Measurements from ENCODE around the gene PCK1. TPM values are rescaled to one million over a fixed set of nuclear protein-coding genes. Genes with fewer than 3 reads are reported as not detected.

Gene PCK1
- total and polyA plus RNA-seq, 2 of the 13 experiments (the other 11 are each of a cell fraction or from before 2014, with no cell fraction given), result 6.5 to 12.6 TPM

DNA sequence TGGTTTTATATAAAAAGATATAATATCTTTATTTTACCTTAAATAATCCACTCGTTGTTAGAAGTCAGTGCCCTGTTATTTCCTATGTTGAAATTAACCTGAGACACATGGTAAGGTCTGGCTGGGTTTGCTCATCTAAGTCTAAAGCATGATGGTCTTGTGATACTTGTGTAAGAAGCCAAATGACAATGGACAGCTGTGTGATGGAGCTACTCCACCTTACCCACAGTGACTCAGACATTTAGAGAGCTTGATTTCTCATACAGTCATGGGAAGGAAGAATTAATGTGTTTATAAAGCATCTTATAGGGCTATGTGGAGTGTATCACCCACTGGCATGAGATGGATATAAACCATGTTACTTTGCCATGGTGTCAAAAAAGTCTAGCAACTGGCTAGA, 47.7 kb upstream of the PCK1 start (continued):
- TF ChIP-seq, protein P1, sequence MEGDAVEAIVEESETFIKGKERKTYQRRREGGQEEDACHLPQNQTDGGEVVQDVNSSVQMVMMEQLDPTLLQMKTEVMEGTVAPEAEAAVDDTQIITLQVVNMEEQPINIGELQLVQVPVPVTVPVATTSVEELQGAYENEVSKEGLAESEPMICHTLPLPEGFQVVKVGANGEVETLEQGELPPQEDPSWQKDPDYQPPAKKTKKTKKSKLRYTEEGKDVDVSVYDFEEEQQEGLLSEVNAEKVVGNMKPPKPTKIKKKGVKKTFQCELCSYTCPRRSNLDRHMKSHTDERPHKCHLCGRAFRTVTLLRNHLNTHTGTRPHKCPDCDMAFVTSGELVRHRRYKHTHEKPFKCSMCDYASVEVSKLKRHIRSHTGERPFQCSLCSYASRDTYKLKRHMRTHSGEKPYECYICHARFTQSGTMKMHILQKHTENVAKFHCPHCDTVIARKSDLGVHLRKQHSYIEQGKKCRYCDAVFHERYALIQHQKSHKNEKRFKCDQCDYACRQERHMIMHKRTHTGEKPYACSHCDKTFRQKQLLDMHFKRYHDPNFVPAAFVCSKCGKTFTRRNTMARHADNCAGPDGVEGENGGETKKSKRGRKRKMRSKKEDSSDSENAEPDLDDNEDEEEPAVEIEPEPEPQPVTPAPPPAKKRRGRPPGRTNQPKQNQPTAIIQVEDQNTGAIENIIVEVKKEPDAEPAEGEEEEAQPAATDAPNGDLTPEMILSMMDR (CRISPR knock-in tag; IDR thresholded peaks at IDR 0.05), result no peak
- TF ChIP-seq ATF1 (CRISPR knock-in tag; IDR thresholded peaks at IDR 0.05), result no peak

DNA sequence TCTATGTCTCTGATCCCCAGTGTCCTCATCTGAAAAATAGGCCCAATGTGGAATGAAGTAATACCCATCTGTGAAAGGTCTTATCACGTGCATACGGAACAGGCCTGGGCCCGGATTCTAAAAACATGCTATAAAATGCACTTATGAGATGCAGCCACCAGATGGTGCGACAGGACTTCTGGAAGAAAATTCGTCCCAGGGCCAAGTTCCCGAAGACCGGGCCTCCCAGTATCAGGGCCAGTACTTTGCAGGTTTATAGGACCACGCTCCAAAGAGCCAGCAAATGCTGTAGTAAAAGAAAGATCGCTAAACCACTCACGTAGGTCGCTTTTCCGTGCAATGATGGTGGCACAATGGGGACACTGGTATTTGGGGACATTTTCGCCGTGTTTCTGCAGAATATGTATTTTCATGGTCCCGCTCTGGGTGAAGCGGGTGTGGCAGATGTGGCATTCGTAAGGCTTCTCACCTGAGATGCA, 46.6 kb upstream of the PCK1 start:
- DNase-seq (ENCODE audit: low spot score) (peak; percentile 73), FAIRE-seq (peak; percentile 73), ATAC-seq (peak; percentile 87)
- no peak overlapping the region for H3K9ac ChIP-seq (ENCODE audit: insufficient read depth, low read depth, low read length)
- no peaks in the 10 kb centered on the region for H3K9me3 ChIP-seq (ENCODE audit: low read length)
- H2AFZ ChIP-seq (ENCODE audit: low read length), result no peak overlapping the region
- ChIA-PET POLR2A (no interaction called here), CTCF (ENCODE audit: low intra/inter-chr PET ratio, low total read pairs) (interaction anchor here (1.4 to 6.8 kb wide), 5 partner anchors 9 to 696 kb away, joined by 3 to 204 read pairs (median 19); no protein-coding TSS in a partner anchor)
- no peak overlapping the region for H3K4me2 ChIP-seq (ENCODE audit: low read depth, low read length)
- intact Hi-C loops (cut with micrococcal nuclease; ENCODE audit: unreplicated experiment), result loop anchor here (1.0 to 5.0 kb wide), 3 partner anchors 80 to 698 kb away; no protein-coding TSS in a partner anchor
- no peaks in the 10 kb centered on the region for H3K36me3 ChIP-seq (replicated peaks in 1 of 2; ENCODE audit: control insufficient read depth in 1 of 2, insufficient read depth in 2 of 2, low read length in 2 of 2)
- no peak overlapping the region for H3K4me3 ChIP-seq (replicated peaks in 1 of 3; ENCODE audit: insufficient read depth in 1 of 3, low read depth in 2 of 3, low read length in 3 of 3)
- H4K20me1 ChIP-seq (ENCODE audit: insufficient read depth, low read length), result no peaks in the 10 kb centered on the region
- in situ Hi-C loops (cut with HindIII; ENCODE audit: extremely low pct_ligation_motif_present, low pct_unique_long_range_greater_than_20kb), result no loop called here
- no TSS peak for BruUV-seq (replicated peaks)
- no peak overlapping the region for H3K27ac ChIP-seq (ENCODE audit: extremely low read length, insufficient read depth, low read length)
- H3K79me2 ChIP-seq (ENCODE audit: insufficient read depth, low read length), result no peaks in the 10 kb centered on the region
- peaks cover 0 to 43% of the 10 kb centered on the region in 2 experiments; a peak in 3 of 5 replicates for H3K27me3 ChIP-seq (ENCODE audit: control insufficient read depth in 1 of 2, insufficient read depth in 2 of 2, low read length in 2 of 2)
- WGBS (ENCODE audit: low lambda C conversion rate), result 26% methylated on average over 17 of the region's 17 CpGs
- 0 out of 2 replicates have a peak, but pooled peaks cover 4% of the 10 kb centered on the region for H3K4me1 ChIP-seq (ENCODE audit: insufficient read depth, low read length)
- TF ChIP-seq CEBPG (CRISPR knock-in tag; IDR thresholded peaks at IDR 0.05), result 0 out of 2 replicates have a peak, but pooled peaks have one; percentile 8
- no peak for TF ChIP-seq ZFP41 (CRISPR knock-in tag; IDR thresholded peaks at IDR 0.05; ENCODE audit: borderline replicate concordance)
- TF ChIP-seq NR2F6 (IDR thresholded peaks at IDR 0.05), result no peak
- TF ChIP-seq NR2F6 (CRISPR knock-in tag; IDR thresholded peaks at IDR 0.05), result no peak
- TF ChIP-seq ZNF780A (CRISPR knock-in tag; IDR thresholded peaks at IDR 0.05), result no peak
- no peak for TF ChIP-seq MZF1 (CRISPR knock-in tag; IDR thresholded peaks at IDR 0.05; ENCODE audit: borderline replicate concordance)
- TF ChIP-seq, protein P2, sequence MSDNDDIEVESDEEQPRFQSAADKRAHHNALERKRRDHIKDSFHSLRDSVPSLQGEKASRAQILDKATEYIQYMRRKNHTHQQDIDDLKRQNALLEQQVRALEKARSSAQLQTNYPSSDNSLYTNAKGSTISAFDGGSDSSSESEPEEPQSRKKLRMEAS (IDR thresholded peaks at IDR 0.05), result no peak
- TF ChIP-seq YEATS2 (CRISPR knock-in tag; IDR thresholded peaks at IDR 0.05; ENCODE audit: borderline replicate concordance), result peak; percentile 62; the same call in 1 of the 2 replicates
- TF ChIP-seq CHCHD3 (CRISPR knock-in tag; IDR thresholded peaks at IDR 0.05), result no peak
- TF ChIP-seq, protein P3, sequence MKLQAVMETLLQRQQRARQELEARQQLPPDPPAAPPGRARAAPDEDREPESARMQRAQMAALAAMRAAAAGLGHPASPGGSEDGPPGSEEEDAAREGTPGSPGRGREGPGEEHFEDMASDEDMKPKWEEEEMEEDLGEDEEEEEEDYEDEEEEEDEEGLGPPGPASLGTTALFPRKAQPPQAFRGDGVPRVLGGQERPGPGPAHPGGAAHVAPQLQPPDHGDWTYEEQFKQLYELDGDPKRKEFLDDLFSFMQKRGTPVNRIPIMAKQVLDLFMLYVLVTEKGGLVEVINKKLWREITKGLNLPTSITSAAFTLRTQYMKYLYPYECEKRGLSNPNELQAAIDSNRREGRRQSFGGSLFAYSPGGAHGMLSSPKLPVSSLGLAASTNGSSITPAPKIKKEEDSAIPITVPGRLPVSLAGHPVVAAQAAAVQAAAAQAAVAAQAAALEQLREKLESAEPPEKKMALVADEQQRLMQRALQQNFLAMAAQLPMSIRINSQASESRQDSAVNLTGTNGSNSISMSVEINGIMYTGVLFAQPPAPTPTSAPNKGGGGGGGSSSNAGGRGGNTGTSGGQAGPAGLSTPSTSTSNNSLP (IDR thresholded peaks at IDR 0.05; ENCODE audit: low read depth, low read length), result no peak; the same call in 1 of the 2 replicates
- no peak for TF ChIP-seq SP5 (CRISPR knock-in tag; IDR thresholded peaks at IDR 0.05; ENCODE audit: borderline replicate concordance, low read depth)
- TF ChIP-seq NFE2L2 (IDR thresholded peaks at IDR 0.05; ENCODE audit: low read length), result no peak
- TF ChIP-seq HOXA3 (CRISPR knock-in tag; IDR thresholded peaks at IDR 0.05), result no peak
- TF ChIP-seq, protein P4, sequence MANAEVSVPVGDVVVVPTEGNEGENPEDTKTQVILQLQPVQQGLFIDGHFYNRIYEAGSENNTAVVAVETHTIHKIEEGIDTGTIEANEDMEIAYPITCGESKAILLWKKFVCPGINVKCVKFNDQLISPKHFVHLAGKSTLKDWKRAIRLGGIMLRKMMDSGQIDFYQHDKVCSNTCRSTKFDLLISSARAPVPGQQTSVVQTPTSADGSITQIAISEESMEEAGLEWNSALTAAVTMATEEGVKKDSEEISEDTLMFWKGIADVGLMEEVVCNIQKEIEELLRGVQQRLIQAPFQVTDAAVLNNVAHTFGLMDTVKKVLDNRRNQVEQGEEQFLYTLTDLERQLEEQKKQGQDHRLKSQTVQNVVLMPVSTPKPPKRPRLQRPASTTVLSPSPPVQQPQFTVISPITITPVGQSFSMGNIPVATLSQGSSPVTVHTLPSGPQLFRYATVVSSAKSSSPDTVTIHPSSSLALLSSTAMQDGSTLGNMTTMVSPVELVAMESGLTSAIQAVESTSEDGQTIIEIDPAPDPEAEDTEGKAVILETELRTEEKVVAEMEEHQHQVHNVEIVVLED (CRISPR knock-in tag; IDR thresholded peaks at IDR 0.05; ENCODE audit: borderline replicate concordance), result no peak
- TF ChIP-seq ZC3H4 (CRISPR knock-in tag; IDR thresholded peaks at IDR 0.05; ENCODE audit: borderline replicate concordance), result no peak
- TF ChIP-seq ZNF431 (CRISPR knock-in tag; IDR thresholded peaks at IDR 0.05; ENCODE audit: borderline replicate concordance, low read depth), result no peak
- no peak for TF ChIP-seq ZNF607 (CRISPR knock-in tag; IDR thresholded peaks at IDR 0.05; ENCODE audit: borderline replicate concordance)
- peak; percentile 82 for TF ChIP-seq BHLHE40 (IDR thresholded peaks at IDR 0.05; ENCODE audit: low read length)
